GM12801 (cell line): Measurements from ENCODE around the gene SYCE3.

ENCODE experiments used
- CTCF ChIP-seq: IDR thresholded peaks from one replicate; pipeline ENCODE4 v1.5.1; 2011; ENCODE audit warnings: control low read depth; ENCODE audit not compliant: insufficient read length; ENCODE audit errors: extremely low read depth

The SYCE3 gene

DNA sequence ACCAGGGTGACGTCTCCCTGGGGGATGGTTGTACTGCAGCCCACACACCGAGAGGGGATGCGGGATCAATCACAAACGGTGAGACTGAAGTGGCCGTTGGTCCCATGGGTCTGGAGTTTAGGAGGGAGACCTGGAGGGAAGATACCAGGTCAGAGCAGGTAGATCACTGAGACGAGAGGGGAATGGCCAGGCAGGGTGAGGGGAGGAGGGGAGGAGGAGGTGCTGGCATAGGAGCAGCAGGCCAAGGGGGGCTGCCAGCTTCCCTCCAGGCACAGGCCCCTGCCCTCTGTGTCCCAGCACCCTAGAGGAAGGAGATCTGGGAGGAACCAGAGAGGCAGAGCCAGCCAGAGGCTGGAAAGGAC lies 44.9 kb upstream of the SYCE3 start:
- TF ChIP-seq CTCF, result no peak

DNA sequence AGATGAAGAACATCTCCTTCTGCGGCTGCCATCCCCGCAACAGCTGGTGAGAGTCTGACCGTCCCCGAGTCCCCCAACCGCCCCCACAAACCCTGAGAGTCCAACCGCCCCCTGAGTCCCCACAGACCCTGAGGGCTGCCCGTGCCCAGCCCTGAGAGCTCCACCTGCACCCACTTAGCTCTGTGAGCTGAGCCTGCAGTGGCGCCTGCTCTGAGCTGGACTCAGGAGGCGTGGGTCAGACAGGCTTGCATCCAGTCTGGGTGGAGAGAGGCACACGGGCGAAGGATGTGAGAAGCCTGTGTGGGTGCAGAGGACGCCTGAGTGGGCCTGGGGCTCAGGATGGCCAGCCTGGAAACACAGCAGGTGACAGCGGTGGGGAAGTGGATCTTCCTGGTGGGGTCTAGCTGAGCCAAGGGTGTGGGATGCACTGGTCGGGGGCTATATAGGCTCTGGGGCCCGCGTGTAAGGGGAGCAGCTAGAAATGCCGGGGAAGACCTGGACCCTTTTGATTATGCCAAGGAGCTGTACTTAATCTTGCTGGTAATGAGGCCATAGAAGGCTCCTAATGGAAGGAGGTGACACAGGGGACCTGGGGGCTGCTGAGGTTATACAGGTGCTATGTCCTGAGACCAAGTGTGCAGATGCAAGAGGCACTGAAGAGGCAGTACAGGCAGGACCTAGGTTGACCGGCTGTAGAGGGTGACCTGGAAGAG lies 44.4 kb upstream of the SYCE3 start:
- no peak for TF ChIP-seq CTCF

GRCh38 chr22:50606165-50606945 lies 43.6 kb upstream of the SYCE3 start:
- TF ChIP-seq CTCF, result no peak

- no peak for TF ChIP-seq CTCF
Measured at GRCh38 chr22:50605613-50606074, 42.9 kb upstream of the SYCE3 start.

- TF ChIP-seq CTCF, result no peak
Measured at GRCh38 chr22:50605002-50605612, 42.4 kb upstream of the SYCE3 start.

DNA sequence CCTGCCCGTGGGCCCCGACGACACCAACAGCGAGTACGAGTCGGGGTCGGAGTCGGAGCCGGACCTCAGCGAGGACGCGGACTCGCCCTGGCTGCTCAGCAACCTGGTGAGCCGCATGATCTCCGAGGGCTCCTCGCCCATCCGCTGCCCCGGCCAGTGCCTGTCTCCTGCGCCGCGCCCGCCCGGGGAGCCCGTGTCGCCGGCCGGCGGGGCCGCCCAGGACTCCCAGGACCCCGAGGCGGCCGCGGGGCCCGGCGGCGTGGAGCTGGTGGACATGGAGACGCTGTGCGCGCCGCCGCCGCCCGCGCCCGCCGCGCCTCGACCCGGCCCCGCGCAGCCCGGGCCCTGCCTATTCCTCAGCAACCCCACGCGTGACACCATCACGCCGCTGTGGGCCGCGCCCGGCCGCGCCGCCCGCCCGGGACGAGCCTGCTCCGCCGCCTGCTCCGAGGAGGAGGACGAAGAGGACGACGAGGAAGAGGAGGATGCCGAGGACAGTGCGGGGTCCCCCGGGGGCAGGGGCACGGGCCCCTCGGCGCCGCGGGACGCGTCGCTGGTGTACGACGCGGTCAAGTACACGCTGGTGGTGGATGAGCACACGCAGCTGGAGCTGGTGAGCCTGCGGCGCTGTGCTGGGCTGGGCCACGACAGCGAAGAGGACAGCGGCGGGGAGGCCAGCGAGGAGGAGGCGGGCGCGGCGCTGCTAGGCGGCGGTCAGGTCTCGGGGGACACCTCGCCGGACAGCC lies 41.7 kb upstream of the SYCE3 start:
- TF ChIP-seq CTCF, result no peak

GRCh38 chr22:50603511-50604255 lies 41.0 kb upstream of the SYCE3 start:
- no peak for TF ChIP-seq CTCF
